ENCODE measurements around the gene KCNJ6. TPM values are rescaled to one million over a fixed set of nuclear protein-coding genes. Genes with fewer than 3 reads are reported as not detected.

Gene KCNJ6
- total RNA-seq, 1 experiment from 2014 or later: not detected

- DNase-seq: no peak
- Histone ChIP-seq H3K4me1 (no peaks in the 10 kb centered on the region), H3K36me3 (ENCODE audit: control insufficient read depth, insufficient read depth, low read length) (no peaks in the 10 kb centered on the region), H3K27me3 (replicated peaks; ENCODE audit: control insufficient read depth, insufficient read depth, low read length) (no peaks in the 10 kb centered on the region), H3K4me3 (ENCODE audit: low read depth, low read length) (no peak overlapping the region), H3K9me3 (no peaks in the 10 kb centered on the region)
- Mint-ChIP-seq H3K27me3 (ENCODE audit: insufficient read depth, unreplicated experiment) (peaks cover 11% of the 10 kb centered on the region), H3K9me3 (ENCODE audit: unreplicated experiment) (no peaks in the 10 kb centered on the region), H3K4me1 (ENCODE audit: low read depth, unreplicated experiment) (no peaks in the 10 kb centered on the region), H3K27ac (ENCODE audit: unreplicated experiment) (no peak overlapping the region), H3K4me3 (ENCODE audit: unreplicated experiment) (no peak overlapping the region), H3K36me3 (ENCODE audit: insufficient read depth, unreplicated experiment) (no peaks in the 10 kb centered on the region)
- no TSS peak for BruUV-seq (replicated peaks)
- CTCF ChIA-PET: no interaction called here
- TF ChIP-seq CTCF (IDR thresholded peaks at IDR 0.05; ENCODE audit: insufficient read depth in 1 of 2, low read depth in 1 of 2, low read length in 1 of 2, severe bottlenecking in 1 of 2, unreplicated experiment in 1 of 2): no peak
- POLR2A ChIA-PET: no interaction called here
- intact Hi-C loops (cut with micrococcal nuclease; ENCODE audit: unreplicated experiment): no loop called here
Observed at GRCh38 chr21:37878946-37879660, 37.2 kb downstream of the KCNJ6 start.

- Mint-ChIP-seq H3K4me3 (ENCODE audit: unreplicated experiment) (no peak overlapping the region), H3K27ac (ENCODE audit: unreplicated experiment) (no peak overlapping the region), H3K4me1 (ENCODE audit: low read depth, unreplicated experiment) (no peaks in the 10 kb centered on the region), H3K9me3 (ENCODE audit: unreplicated experiment) (no peaks in the 10 kb centered on the region), H3K27me3 (ENCODE audit: insufficient read depth, unreplicated experiment) (peaks cover 11% of the 10 kb centered on the region), H3K36me3 (ENCODE audit: insufficient read depth, unreplicated experiment) (no peaks in the 10 kb centered on the region)
- H3K4me1 ChIP-seq: no peaks in the 10 kb centered on the region
- no peak for TF ChIP-seq CTCF (IDR thresholded peaks at IDR 0.05; ENCODE audit: insufficient read depth in 1 of 2, low read depth in 1 of 2, low read length in 1 of 2, severe bottlenecking in 1 of 2, unreplicated experiment in 1 of 2)
- H3K4me3 ChIP-seq (ENCODE audit: low read depth, low read length): no peak overlapping the region
- no peaks in the 10 kb centered on the region for H3K9me3 ChIP-seq
- DNase-seq: no peak
- intact Hi-C loops (cut with micrococcal nuclease; ENCODE audit: unreplicated experiment): no loop called here
- POLR2A ChIA-PET: no interaction called here
- CTCF ChIA-PET: no interaction called here
- no peaks in the 10 kb centered on the region for H3K36me3 ChIP-seq (ENCODE audit: control insufficient read depth, insufficient read depth, low read length)
- no TSS peak for BruUV-seq (replicated peaks)
- H3K27me3 ChIP-seq (replicated peaks; ENCODE audit: control insufficient read depth, insufficient read depth, low read length): no peaks in the 10 kb centered on the region
Observed at GRCh38 chr21:37877888-37878684, 38.2 kb downstream of the KCNJ6 start.

- POLR2A ChIA-PET: no interaction called here
- peaks cover 11% of the 10 kb centered on the region for H3K27me3 Mint-ChIP-seq (ENCODE audit: insufficient read depth, unreplicated experiment)
- no peaks in the 10 kb centered on the region for H3K4me1 Mint-ChIP-seq (ENCODE audit: low read depth, unreplicated experiment)
- Histone ChIP-seq H3K9me3 (no peaks in the 10 kb centered on the region), H3K36me3 (ENCODE audit: control insufficient read depth, insufficient read depth, low read length) (no peaks in the 10 kb centered on the region), H3K4me1 (no peaks in the 10 kb centered on the region), H3K4me3 (ENCODE audit: low read depth, low read length) (no peak overlapping the region), H3K27me3 (replicated peaks; ENCODE audit: control insufficient read depth, insufficient read depth, low read length) (no peaks in the 10 kb centered on the region)
- no TSS peak for BruUV-seq (replicated peaks)
- intact Hi-C loops (cut with micrococcal nuclease; ENCODE audit: unreplicated experiment): no loop called here
- TF ChIP-seq CTCF (IDR thresholded peaks at IDR 0.05; ENCODE audit: insufficient read depth in 1 of 2, low read depth in 1 of 2, low read length in 1 of 2, severe bottlenecking in 1 of 2, unreplicated experiment in 1 of 2): no peak
- CTCF ChIA-PET: interaction anchor here (0.6 kb wide), 1 partner anchor 1247 kb away, joined by 5 read pairs; no protein-coding TSS in a partner anchor
- no peak overlapping the region for H3K4me3 Mint-ChIP-seq (ENCODE audit: unreplicated experiment)
- H3K9me3 Mint-ChIP-seq (ENCODE audit: unreplicated experiment): no peaks in the 10 kb centered on the region
- no peak for DNase-seq
- no peak overlapping the region for H3K27ac Mint-ChIP-seq (ENCODE audit: unreplicated experiment)
- H3K36me3 Mint-ChIP-seq (ENCODE audit: insufficient read depth, unreplicated experiment): no peaks in the 10 kb centered on the region
Observed at GRCh38 chr21:37877171-37877570, 39.1 kb downstream of the KCNJ6 start.

Measured in Caco-2 (cell line).